Body of pancreas (tissue), 4 donors: ENCODE results near the gene OMG. TPM values are rescaled to one million over a fixed set of nuclear protein-coding genes. Genes with fewer than 3 reads are reported as not detected.
"Not testable (repeated sequence)": the region's sequence is repeated elsewhere in the genome, so short reads cannot be mapped to it uniquely, and the experiment has no call there.

ENCODE experiments used
- ATAC-seq: fragments of 150-250 bp; one replicate; pipeline ENCODE4 v1.9.1; 2016
- DNase-seq, 4 donors: peaks; one replicate each; pipeline ENCODE4 v3.0.0-alpha.2; 2019
- H3K27ac ChIP-seq, 4 donors: fragments of 200-600 bp; sonication (generic); 1 replicate in 3 of 4; 2 replicates in 1 of 4; pipeline versions ENCODE4 v1.5.1 to v1.6.1; 2016 to 2019; ENCODE audit warnings: mild to moderate bottlenecking in 1 of 4, mixed read lengths in 1 of 4, moderate library complexity in 1 of 4
- H3K27me3 ChIP-seq, 2 donors: fragments of 200-600 bp; sonication (generic); one replicate each; pipeline ENCODE4 v1.6.0; 2016; ENCODE audit warnings: mild to moderate bottlenecking in 1 of 2
- H3K36me3 ChIP-seq, 2 donors: fragments of 200-600 bp; sonication (generic); replicated peaks in 1 of 2; 2 replicates each; pipeline ENCODE4 v1.5.1; 2016; ENCODE audit warnings: low read depth in 2 of 2; ENCODE audit not compliant: insufficient read depth in 1 of 2
- H3K4me1 ChIP-seq: fragments of 200-600 bp; sonication (generic); one replicate; pipeline ENCODE4 v1.6.0; 2016
- H3K4me3 ChIP-seq, 2 donors: fragments of 200-600 bp; sonication (generic); 1 replicate in 1 of 2; 2 replicates in 1 of 2; pipeline ENCODE4 v1.5.1; 2016 to 2019
- H3K9me3 ChIP-seq, 3 donors: fragments of 200-600 bp; sonication (generic); 1 replicate in 2 of 3; 2 replicates in 1 of 3; pipeline ENCODE4 v1.5.1; 2016
- CTCF ChIP-seq, 7 experiments: fragments of 450-650 bp in 4 of 7; fragments of 200-600 bp in 3 of 7; sonication (generic) in 3 of 7; IDR thresholded peaks; one replicate each; pipeline ENCODE4 v1.5.1; 2016 to 2019; ENCODE audit warnings: antibody characterized with exemption in 7 of 7
- POLR2A ChIP-seq, 3 donors: fragments of 450-650 bp; IDR thresholded peaks; one replicate each; pipeline ENCODE4 v1.6.1; 2016; ENCODE audit warnings: antibody characterized with exemption in 3 of 3, mild to moderate bottlenecking in 2 of 3
- WGBS, 2 donors: methylation state at CpG; one replicate each; pipeline ENCODE4 v1.1.5; 2017; 5-methylcytosine and 5-hydroxymethylcytosine counted together
- intact Hi-C: fragments of 100-400 bp; cut with DNase I; formaldehyde crosslinking; loops from one replicate; pipeline ENCODE4 v1.15.1; 2023
- total RNA-seq, 2 donors: library from RNA; depleted of rRNA; stranded (reverse); fragments of >200 nt; gene quantifications; one replicate each; pipeline ENCODE4 v1.1.0, GENCODE V29; 2016

The OMG gene
- total RNA-seq, 2 donors from 2014 or later: 1.8 TPM; not detected in 1

- Histone ChIP-seq H3K4me3 (no peak overlapping the region), H3K27me3 (no peaks in the 10 kb centered on the region), H3K9me3 (no peaks in the 10 kb centered on the region), H3K36me3 (peaks cover 0 to 6% of the 10 kb centered on the region in 2 donors), H3K27ac (no peak overlapping the region), H3K4me1 (no peaks in the 10 kb centered on the region)
- 88% methylated on average over 2 of the region's 2 CpGs for WGBS, 2 donors
- intact Hi-C loops: no loop called here
- ATAC-seq (no peak), DNase-seq (no peak)
- TF ChIP-seq POLR2A (IDR thresholded peaks at IDR 0.05): no peak
- no peak for TF ChIP-seq CTCF (IDR thresholded peaks at IDR 0.05)
Measured at GRCh38 chr17:31266042-31266441, 31.0 kb downstream of the OMG start.

GRCh38 chr17:31262923-31263322 is 34.1 kb downstream of the OMG start:
- H3K27me3 ChIP-seq, DNase-seq, H3K27ac ChIP-seq, H3K36me3 ChIP-seq, H3K4me3 ChIP-seq, ATAC-seq, H3K9me3 ChIP-seq, intact Hi-C loops, H3K4me1 ChIP-seq: not testable (repeated sequence)
- 91 to 95% methylated on average over 1 of the region's 1 CpG for WGBS, 2 donors

- DNase-seq (no peak), ATAC-seq (no peak)
- H3K27ac ChIP-seq: no peak overlapping the region
- no peaks in the 10 kb centered on the region for H3K27me3 ChIP-seq
- peaks cover 0 to 2% of the 10 kb centered on the region in 2 donors for H3K36me3 ChIP-seq
- intact Hi-C loops: no loop called here
- no peak overlapping the region for H3K4me3 ChIP-seq
- no peaks in the 10 kb centered on the region for H3K4me1 ChIP-seq
- H3K9me3 ChIP-seq: no peaks in the 10 kb centered on the region
- 40 to 58% methylated on average over 1 of the region's 1 CpG for WGBS, 2 donors
- TF ChIP-seq CTCF (IDR thresholded peaks at IDR 0.05): no peak
- no peak for TF ChIP-seq POLR2A (IDR thresholded peaks at IDR 0.05)
Measured at GRCh38 chr17:31261601-31262000, 35.4 kb downstream of the OMG start.

GRCh38 chr17:31260151-31260550 is 36.9 kb downstream of the OMG start:
- no peak for ATAC-seq
- no peak for DNase-seq
- intact Hi-C loops: no loop called here
- WGBS, 2 donors: 87 to 94% methylated on average over 3 of the region's 3 CpGs
- Histone ChIP-seq H3K9me3 (no peaks in the 10 kb centered on the region), H3K36me3 (peaks cover 0 to 2% of the 10 kb centered on the region in 2 donors), H3K27me3 (no peaks in the 10 kb centered on the region), H3K4me1 (no peaks in the 10 kb centered on the region), H3K27ac (no peak overlapping the region), H3K4me3 (no peak overlapping the region)
- TF ChIP-seq POLR2A (IDR thresholded peaks at IDR 0.05): no peak
- TF ChIP-seq CTCF (IDR thresholded peaks at IDR 0.05): no peak

- TF ChIP-seq CTCF (IDR thresholded peaks at IDR 0.05) (no peak), POLR2A (IDR thresholded peaks at IDR 0.05) (no peak)
- Histone ChIP-seq H3K9me3 (no peaks in the 10 kb centered on the region), H3K4me1 (no peaks in the 10 kb centered on the region), H3K4me3 (no peak overlapping the region), H3K27me3 (no peaks in the 10 kb centered on the region), H3K36me3 (peaks cover 0 to 2% of the 10 kb centered on the region in 2 donors), H3K27ac (no peak overlapping the region)
- intact Hi-C loops: no loop called here
- 84 to 88% methylated on average over 3 of the region's 3 CpGs for WGBS, 2 donors
- DNase-seq: no peak
- no peak for ATAC-seq
Measured at GRCh38 chr17:31256936-31257335, 40.1 kb downstream of the OMG start.
